Heart right ventricle (tissue), 16 donors: ENCODE results near the gene PEDS1. TPM values are rescaled to one million over a fixed set of nuclear protein-coding genes. Genes with fewer than 3 reads are reported as not detected.

Source experiments
- ATAC-seq, 8 donors: fragments of 200-7000 bp; cut with Tn5 transposase; one replicate each; pipeline ENCODE4 v1.9.1; 2020; ENCODE audit warnings: mild to moderate bottlenecking in 8 of 8, moderate library complexity in 8 of 8, moderate number of reproducible peaks in 1 of 8
- DNase-seq, 2 donors: peaks; one replicate each; pipeline ENCODE4 v3.0.0-alpha.2; 2020
- H3K27ac ChIP-seq, 10 donors: fragments of 200-600 bp; sonication (generic) in 2 of 10; one replicate each; pipeline versions ENCODE4 v1.5.0 to v1.8.0; 2020 to 2022; ENCODE audit warnings: mild to moderate bottlenecking in 3 of 10
- H3K27me3 ChIP-seq, 7 donors: fragments of 200-600 bp; one replicate each; pipeline ENCODE4 v1.8.0; 2021 to 2022; ENCODE audit warnings: mild to moderate bottlenecking in 2 of 7
- H3K36me3 ChIP-seq, 9 donors: fragments of 200-600 bp; sonication (generic) in 1 of 9; one replicate each; pipeline versions ENCODE4 v1.5.0 to v1.8.0; 2020 to 2022; ENCODE audit warnings: mild to moderate bottlenecking in 2 of 9
- H3K4me1 ChIP-seq, 9 donors: fragments of 200-600 bp; sonication (generic) in 1 of 9; one replicate each; pipeline versions ENCODE4 v1.5.0 to v1.8.0; 2020 to 2022; ENCODE audit warnings: mild to moderate bottlenecking in 4 of 9
- H3K4me3 ChIP-seq, 10 donors: fragments of 200-600 bp; sonication (generic) in 2 of 10; one replicate each; pipeline versions ENCODE4 v1.5.0 to v1.8.0; 2020 to 2022; ENCODE audit warnings: mild to moderate bottlenecking in 7 of 10, moderate library complexity in 2 of 10
- H3K9me3 ChIP-seq, 11 donors: fragments of 200-600 bp in 10 of 11; sonication (generic) in 2 of 11; one replicate each; pipeline versions ENCODE4 v1.5.0 to v1.8.0; 2013 to 2022; ENCODE audit warnings: mild to moderate bottlenecking in 2 of 11, control low read depth in 1 of 11, moderate library complexity in 1 of 11
- WGBS, 2 donors: extraction: QIAGEN DNeasy Blood & Tissue Kit; methylation state at CpG; one replicate each; pipeline ENCODE4 v1.1.7; 2013; ENCODE audit warnings: inconsistent platforms in 1 of 2; 5-methylcytosine and 5-hydroxymethylcytosine counted together
- intact Hi-C, 10 donors: fragments of 100-400 bp; cut with DNase I; formaldehyde crosslinking; loops; one replicate each; pipeline versions ENCODE4 v1.11.1 to v1.14.2; 2022
- polyA plus RNA-seq, 2 donors: library from polyadenylated mRNA; stranded (reverse); fragments of 200-250 nt; gene quantifications; one replicate each; pipeline ENCODE4 v1.2.3, GENCODE V29; 2013
- total RNA-seq, 10 donors: library from RNA; stranded (reverse); fragmentation: NEBNext Ultra II Directional in 3 of 10; extraction: Animal tissue kit (Norgen Biotek cat#: 25700) in 3 of 10; gene quantifications; one replicate each; pipeline versions ENCODE4 v1.2.1 to v1.2.4, GENCODE V29; 2021 to 2023
- TF ChIP-seq, protein P1 (sequence below), 9 donors: fragments of 200-600 bp; sonication (generic) in 2 of 9; IDR thresholded peaks; one replicate each; pipeline versions ENCODE4 v1.5.0 to v1.8.0; 2021 to 2022; ENCODE audit warnings: antibody characterized with exemption in 9 of 9, mild to moderate bottlenecking in 5 of 9, moderate library complexity in 1 of 9
- donor health status: Arrhythmogenic right ventricular cardiomyopathy.
- donor health status: ischemic (EF 13 %, LVEDD 7.1; RV severe dilation, severe dysfunction).
- donor health status: healthy with polysubstance abuse.
- donor health status: DM: no; HTN: yes; CAD: no.
- donor health status: DM: no; HTN: no; CAD: no.
- donor health status: ischemic (EF 25% LVEDD 6.9; RV normal size, moderate dysfunction).
- donor health status: ischemic (EF 25% LVEDD 5.7; RV mildly dilated, moderate dysfunction).
- donor health status: healthy.
- donor health status: DM: yes; HTN: yes; CAD: no.
- donor health status: Ischemic cardiomyopathy.
- donor health status: ischemic (EF 35%, LVEDD 5.7; RV mildly dilated, moderate dysfunction).
- donor health status: nonischemic (EF 11% LVEDD 7.7; RV severe dilation, severe dysfunction).
- donor health status: DM: yes; HTN: yes; CAD: no.
- donor health status: PGD.
- donor health status: ischemic (EF 29% LVEDD 5.4; RV normal size, mild dysfunction).
- donor health status: nonischemic (EF 23%, LVEDD 6.1; RV moderate dilation, normal function).

The PEDS1 gene
- total and polyA plus RNA-seq, 12 donors = 12.2 to 40.2 (median 24.7) TPM

DNA sequence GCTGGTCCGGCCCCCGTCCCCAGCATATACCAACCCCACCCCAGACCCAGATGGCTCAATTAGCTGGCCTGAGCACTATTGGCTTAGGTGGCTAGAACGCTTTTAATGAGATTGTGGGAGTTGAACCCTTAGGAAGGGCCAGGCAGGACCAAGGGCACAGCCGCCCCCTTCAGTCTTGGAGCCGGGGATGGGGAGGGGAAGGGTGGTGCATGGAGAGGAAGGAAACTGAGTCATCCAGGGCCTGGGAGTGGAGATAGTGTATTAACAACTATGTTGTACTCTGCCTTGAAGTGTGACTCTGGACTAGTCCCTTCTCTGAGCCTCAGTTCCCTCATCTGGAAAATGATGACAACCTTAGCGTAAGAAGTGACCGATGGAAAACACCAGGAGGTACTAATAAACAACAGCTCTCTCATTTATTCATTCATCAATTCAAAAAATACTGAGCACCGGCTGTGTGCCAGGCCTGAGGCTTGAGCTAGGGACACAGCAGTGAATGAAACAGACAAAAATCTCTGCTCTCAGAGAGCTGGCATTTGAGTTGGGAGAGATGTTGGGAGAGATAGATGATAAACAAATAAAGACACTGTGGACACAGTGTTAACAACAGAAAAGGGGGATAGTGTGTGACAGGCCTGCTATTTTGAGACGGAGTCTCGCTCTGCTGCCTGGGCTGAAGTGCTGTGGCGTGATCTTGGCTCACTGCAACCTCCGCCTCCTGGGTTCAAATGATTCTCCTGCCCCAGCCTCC is 11.5 kb downstream of the PEDS1 start:
- intact Hi-C loops = no loop called here
- H3K4me3 ChIP-seq = no peak overlapping the region
- peaks cover 0 to 57% (median 12%) of the 10 kb centered on the region in 9 donors for H3K36me3 ChIP-seq
- no peak for DNase-seq
- H3K9me3 ChIP-seq = no peaks in the 10 kb centered on the region
- no peaks in the 10 kb centered on the region for H3K27me3 ChIP-seq
- peak overlapping the region in 4 of 10 donors; percentile 7 to 48 (median 36) for H3K27ac ChIP-seq
- TF ChIP-seq, protein P1, sequence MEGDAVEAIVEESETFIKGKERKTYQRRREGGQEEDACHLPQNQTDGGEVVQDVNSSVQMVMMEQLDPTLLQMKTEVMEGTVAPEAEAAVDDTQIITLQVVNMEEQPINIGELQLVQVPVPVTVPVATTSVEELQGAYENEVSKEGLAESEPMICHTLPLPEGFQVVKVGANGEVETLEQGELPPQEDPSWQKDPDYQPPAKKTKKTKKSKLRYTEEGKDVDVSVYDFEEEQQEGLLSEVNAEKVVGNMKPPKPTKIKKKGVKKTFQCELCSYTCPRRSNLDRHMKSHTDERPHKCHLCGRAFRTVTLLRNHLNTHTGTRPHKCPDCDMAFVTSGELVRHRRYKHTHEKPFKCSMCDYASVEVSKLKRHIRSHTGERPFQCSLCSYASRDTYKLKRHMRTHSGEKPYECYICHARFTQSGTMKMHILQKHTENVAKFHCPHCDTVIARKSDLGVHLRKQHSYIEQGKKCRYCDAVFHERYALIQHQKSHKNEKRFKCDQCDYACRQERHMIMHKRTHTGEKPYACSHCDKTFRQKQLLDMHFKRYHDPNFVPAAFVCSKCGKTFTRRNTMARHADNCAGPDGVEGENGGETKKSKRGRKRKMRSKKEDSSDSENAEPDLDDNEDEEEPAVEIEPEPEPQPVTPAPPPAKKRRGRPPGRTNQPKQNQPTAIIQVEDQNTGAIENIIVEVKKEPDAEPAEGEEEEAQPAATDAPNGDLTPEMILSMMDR (IDR thresholded peaks at IDR 0.05) = no peak
- H3K4me1 ChIP-seq = peaks cover 9 to 90% (median 62%) of the 10 kb centered on the region in 9 donors
- WGBS, 2 donors = 77 to 86% methylated on average over 12 of the region's 12 CpGs
- ATAC-seq = peak in 3 of 8 donors; percentile 30 to 68 (median 58)

DNA sequence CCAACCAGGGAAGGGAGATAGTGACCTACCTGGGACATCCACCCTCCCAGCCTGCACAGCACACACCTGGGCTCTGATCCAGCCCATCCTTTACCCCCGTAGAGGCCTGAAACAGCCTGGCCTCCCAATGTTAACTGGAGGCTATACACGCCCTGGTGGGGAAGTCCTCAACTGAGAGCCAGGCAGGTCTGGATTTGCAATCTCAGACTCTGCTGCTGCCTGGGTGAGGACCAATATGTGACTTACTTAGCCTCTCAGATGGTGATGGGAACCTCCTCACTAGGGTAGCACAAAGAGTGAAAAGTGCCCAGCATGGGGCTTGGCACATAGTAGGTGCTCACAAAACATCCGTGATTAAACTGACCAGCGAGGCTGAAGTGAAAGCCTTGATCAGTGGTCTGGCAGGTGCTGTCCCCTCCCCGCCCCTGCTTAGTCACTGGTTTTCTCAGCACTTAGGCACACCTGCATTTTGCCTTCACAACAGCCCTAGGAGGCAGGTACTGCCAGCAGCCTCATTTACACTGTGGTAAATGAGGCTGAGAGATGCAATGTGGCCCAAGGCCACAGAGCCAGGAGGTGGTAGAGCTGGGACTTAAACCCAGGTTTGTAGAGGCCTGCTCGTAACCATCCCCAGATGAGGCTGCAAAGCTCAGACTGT is 12.4 kb downstream of the PEDS1 start:
- Histone ChIP-seq H3K27me3 (no peaks in the 10 kb centered on the region), H3K27ac (peak overlapping the region in 2 of 10 donors; percentile 30 to 36), H3K4me1 (peaks cover 9 to 82% (median 54%) of the 10 kb centered on the region in 9 donors), H3K9me3 (no peaks in the 10 kb centered on the region), H3K4me3 (no peak overlapping the region), H3K36me3 (peaks cover 0 to 65% (median 12%) of the 10 kb centered on the region in 9 donors)
- WGBS, 2 donors = 87 to 92% methylated on average over 6 of the region's 6 CpGs
- intact Hi-C loops = no loop called here
- no peak for ATAC-seq
- DNase-seq = no peak
- TF ChIP-seq, protein P1 (IDR thresholded peaks at IDR 0.05) = no peak

- TF ChIP-seq, protein P1 (IDR thresholded peaks at IDR 0.05) = no peak
- intact Hi-C loops = no loop called here
- 85 to 89% methylated on average over 11 of the region's 11 CpGs for WGBS, 2 donors
- H3K4me1 ChIP-seq = peaks cover 9 to 76% (median 49%) of the 10 kb centered on the region in 9 donors
- H3K36me3 ChIP-seq = peaks cover 0 to 71% (median 12%) of the 10 kb centered on the region in 9 donors
- DNase-seq (no peak), ATAC-seq (no peak)
- no peaks in the 10 kb centered on the region for H3K27me3 ChIP-seq
- peak overlapping the region in 2 of 10 donors; percentile 9 to 36 for H3K27ac ChIP-seq
- no peak overlapping the region for H3K4me3 ChIP-seq
- no peaks in the 10 kb centered on the region for H3K9me3 ChIP-seq
Measured at GRCh38 chr20:50140339-50140859, 13.1 kb downstream of the PEDS1 start.
